IMR-90 (cell line): ENCODE data around the gene CD46. TPM values are rescaled to one million over a fixed set of nuclear protein-coding genes. Genes with fewer than 3 reads are reported as not detected.

ENCODE experiments used
- ATAC-seq: fragments of 200-7000 bp; cut with Tn5 transposase; 2 replicates; pipeline ENCODE4 v1.9.1; 2020; ENCODE audit warnings: low read depth, mild to moderate bottlenecking, moderate library complexity
- BruUV-seq: library from RNA; stranded (reverse); fragments of 400-500 nt; replicated peaks from 2 replicates; lab custom pipeline; 2021; lab: Mats Ljungman, UMichigan
- CTCF ChIA-PET: fragments of 300-600 bp; formaldehyde crosslinking; extraction: SDS; loops from one replicate; lab custom pipeline; 2021; ENCODE audit warnings: antibody characterized with exemption; lab: Yijun Ruan, JAX
- POLR2A ChIA-PET: fragments of 300-600 bp; sonication (Branson Sonifier 250); formaldehyde crosslinking; loops from one replicate; lab custom pipeline; 2022; ENCODE audit warnings: antibody characterized with exemption; ENCODE audit not compliant: unreplicated experiment; lab: Charles Lee
- DNase-seq: peaks from one replicate; pipeline ENCODE4 v3.0.0; 2013
- H2AFZ ChIP-seq: replicated peaks from 2 replicates; pipeline ENCODE3; 2013; ENCODE audit warnings: low read length, mild to moderate bottlenecking; ENCODE audit not compliant: poor library complexity
- H2AK5ac ChIP-seq: 2 replicates; pipeline ENCODE4 v1.6.1; 2013; ENCODE audit warnings: low read depth, low read length, inconsistent platforms
- H2AK9ac ChIP-seq: replicated peaks from 2 replicates; pipeline ENCODE3; 2013; ENCODE audit warnings: mild to moderate bottlenecking, low read depth, low read length, moderate library complexity; ENCODE audit not compliant: poor library complexity
- H2BK120ac ChIP-seq: 2 replicates; pipeline ENCODE4 v1.6.1; 2013; ENCODE audit warnings: low read depth, low read length, inconsistent platforms
- H2BK15ac ChIP-seq: 3 replicates; pipeline ENCODE4 v1.6.1; 2013; ENCODE audit warnings: low read depth, low read length, inconsistent platforms
- H2BK20ac ChIP-seq: 2 replicates; pipeline ENCODE4 v1.6.1; 2013; ENCODE audit warnings: low read depth, mild to moderate bottlenecking, inconsistent platforms, low read length, moderate library complexity
- H2BK5ac ChIP-seq: 2 replicates; pipeline ENCODE4 v1.6.1; 2013; ENCODE audit warnings: mild to moderate bottlenecking, low read depth, low read length, inconsistent platforms; ENCODE audit not compliant: poor library complexity, severe bottlenecking
- H3K14ac ChIP-seq: replicated peaks from 2 replicates; pipeline ENCODE4 v1.6.1; 2013; ENCODE audit warnings: low read depth, low read length, inconsistent platforms
- H3K18ac ChIP-seq: 2 replicates; pipeline ENCODE4 v1.6.1; 2013; ENCODE audit warnings: low read depth, low read length, control low read depth
- H3K23ac ChIP-seq: 2 replicates; pipeline ENCODE4 v1.6.1; 2013; ENCODE audit warnings: low read depth, low read length, inconsistent platforms
- H3K27ac ChIP-seq: 2 replicates; pipeline ENCODE4 v1.5.1; 2013; ENCODE audit warnings: mild to moderate bottlenecking, control low read depth, low read length; ENCODE audit not compliant: insufficient read depth
- H3K27me3 ChIP-seq: 2 replicates; pipeline ENCODE4 v1.6.1; 2013; ENCODE audit warnings: low read length; ENCODE audit not compliant: control insufficient read depth, insufficient read depth
- H3K36me3 ChIP-seq: 2 replicates; pipeline ENCODE4 v1.6.1; 2013; ENCODE audit warnings: low read length, mixed read lengths; ENCODE audit not compliant: control insufficient read depth, insufficient read depth
- H3K4ac ChIP-seq: 2 replicates; pipeline ENCODE4 v1.6.1; 2013; ENCODE audit warnings: low read depth, low read length, inconsistent platforms
- H3K4me1 ChIP-seq: 2 replicates; pipeline ENCODE4 v1.6.1; 2013; ENCODE audit warnings: low read length, mixed read lengths; ENCODE audit not compliant: control insufficient read depth, insufficient read depth
- H3K4me2 ChIP-seq: 2 replicates; pipeline ENCODE4 v1.6.1; 2013; ENCODE audit warnings: low read depth, mild to moderate bottlenecking, control low read depth, low read length, moderate library complexity
- H3K4me3 ChIP-seq: 2 replicates; pipeline ENCODE4 v1.5.1; 2013; ENCODE audit warnings: low read depth, mild to moderate bottlenecking, control low read depth, low read length, moderate library complexity; ENCODE audit not compliant: insufficient read depth
- H3K56ac ChIP-seq: 2 replicates; pipeline ENCODE4 v1.6.1; 2013; ENCODE audit warnings: low read length, inconsistent platforms; ENCODE audit not compliant: insufficient read depth; ENCODE audit errors: extremely low read depth
- H3K79me1 ChIP-seq, 2 experiments: 2 replicates each; pipeline ENCODE4 v1.6.1; 2013; ENCODE audit warnings: low read length in 2 of 2, inconsistent platforms in 1 of 2, low read depth in 1 of 2
- H3K9ac ChIP-seq: 2 replicates; pipeline ENCODE4 v1.6.1; 2013; ENCODE audit warnings: low read depth, low read length, control low read depth
- H3K9me1 ChIP-seq: 2 replicates; pipeline ENCODE4 v1.6.1; 2013; ENCODE audit warnings: low read length, inconsistent platforms; ENCODE audit not compliant: insufficient read depth
- H3K9me3 ChIP-seq: 2 replicates; pipeline ENCODE4 v1.6.1; 2013; ENCODE audit warnings: low read length; ENCODE audit not compliant: control insufficient read depth, insufficient read depth
- H4K20me1 ChIP-seq: 2 replicates; pipeline ENCODE4 v1.6.1; 2013; ENCODE audit warnings: low read length, inconsistent platforms; ENCODE audit not compliant: insufficient read depth
- H4K5ac ChIP-seq: 2 replicates; pipeline ENCODE4 v1.6.1; 2013; ENCODE audit warnings: mild to moderate bottlenecking, low read depth, low read length, control low read depth
- H4K8ac ChIP-seq, 2 experiments: 2 replicates each; pipeline ENCODE4 v1.6.1; 2013; ENCODE audit warnings: low read depth in 2 of 2, low read length in 2 of 2, control low read depth in 1 of 2, inconsistent platforms in 1 of 2
- H4K91ac ChIP-seq: 2 replicates; pipeline ENCODE4 v1.6.1; 2013; ENCODE audit warnings: low read depth, low read length, inconsistent platforms; ENCODE audit not compliant: insufficient read depth
- CHD1 ChIP-seq: IDR thresholded peaks from 2 replicates; pipeline ENCODE4 v1.6.1; 2012; ENCODE audit warnings: low read depth, low read length, improper control_type of control experiment
- ELK1 ChIP-seq: fragments of 150-350 bp; IDR thresholded peaks from 2 replicates; pipeline ENCODE4 v1.6.1; 2016; ENCODE audit warnings: low read depth, mild to moderate bottlenecking, low read length, moderate library complexity, borderline replicate concordance
- MAFK ChIP-seq: IDR thresholded peaks from 2 replicates; pipeline ENCODE4 v1.6.1; 2012; ENCODE audit warnings: low read depth, low read length, improper control_type of control experiment
- NFE2L2 ChIP-seq: fragments of 150-350 bp; IDR thresholded peaks from 2 replicates; pipeline ENCODE4 v1.6.1; 2016; ENCODE audit warnings: low read depth, mild to moderate bottlenecking, low read length
- POLR2A ChIP-seq: IDR thresholded peaks from 2 replicates; pipeline ENCODE4 v1.6.1; 2012; ENCODE audit warnings: mild to moderate bottlenecking, low read depth, low read length
- RAD21 ChIP-seq: IDR thresholded peaks from 2 replicates; pipeline ENCODE4 v1.6.1; 2012; ENCODE audit warnings: low read length, improper control_type of control experiment
- RFX5 ChIP-seq: IDR thresholded peaks from 2 replicates; pipeline ENCODE4 v1.8.0; 2012; ENCODE audit warnings: low read depth, mild to moderate bottlenecking, low read length, moderate library complexity
- WGBS, 2 experiments: methylation state at CpG; one replicate each; pipeline versions ENCODE4 v1.1.5 to v1.1.7; 2013; ENCODE audit warnings: missing lambda C conversion rate in 2 of 2; ENCODE audit not compliant: insufficient read length in 1 of 2; ENCODE audit errors: extremely low coverage in 2 of 2; 5-methylcytosine and 5-hydroxymethylcytosine counted together
- dilution Hi-C: fragments of 300-500 bp; cut with HindIII; formaldehyde crosslinking; loops from one replicate; pipeline ENCODE4 v1.14.3; 2018; ENCODE audit warnings: low sequenced_read_pairs; ENCODE audit not compliant: unreplicated experiment
- in situ Hi-C: fragments of 300-500 bp; cut with MboI; formaldehyde crosslinking; loops from 3 replicates; pipeline ENCODE4 v1.14.3; 2019; ENCODE audit warnings: low sequenced_read_pairs, inconsistent platforms, mixed read lengths
- intact Hi-C: fragments of 100-400 bp; cut with micrococcal nuclease; formaldehyde crosslinking; loops from 2 replicates; pipeline ENCODE4 v1.10.0; 2022
- polyA plus RNA-seq, 3 experiments: library from polyadenylated mRNA; depleted of rRNA; stranded (reverse); fragments of >200 nt; gene quantifications; 2 replicates each; pipeline ENCODE4 v1.2.3, GENCODE V29; 2012; ENCODE audit warnings: low replicate concordance in 1 of 3
- total RNA-seq: library from RNA; depleted of rRNA; stranded (reverse); fragments of >200 nt; gene quantifications from 2 replicates; pipeline ENCODE4 v1.2.3, GENCODE V29; 2012

CD46 gene
- total and polyA plus RNA-seq, 2 of the 4 experiments (the other 2 are of a cell fraction): 37.1 to 82.0 TPM

GRCh38 chr1:207827488-207827830 is 75.6 kb downstream of the CD46 start (continued):
- TF ChIP-seq NFE2L2 (no peak), MAFK (no peak)

- in situ Hi-C loops: loop anchor here (5.0 to 10.0 kb wide), 2 partner anchors 39 to 137 kb away; no protein-coding TSS in a partner anchor
- no peak overlapping the region for H3K27ac ChIP-seq
Measured at GRCh38 chr1:207828046-207828445, 76.2 kb downstream of the CD46 start.

More at GRCh38 chr1:207828046-207828445, 76.2 kb downstream of the CD46 start:
- H3K9ac ChIP-seq: no peak overlapping the region
- no TSS peak for BruUV-seq
- ChIA-PET POLR2A (no interaction called here), CTCF (interaction anchor here (0.7 to 2.2 kb wide), 3 partner anchors 41 to 417 kb away, joined by 3 to 12 read pairs (median 5); no protein-coding TSS in a partner anchor)
- peaks cover 4% of the 10 kb centered on the region; the same call in 1 of the 2 replicates for H3K9me1 ChIP-seq
- no peak overlapping the region for H3K56ac ChIP-seq
- no peak overlapping the region for H2BK120ac ChIP-seq
- H3K36me3 ChIP-seq: no peaks in the 10 kb centered on the region
- H3K27me3 ChIP-seq: no peaks in the 10 kb centered on the region
- no peak overlapping the region for H2AK5ac ChIP-seq
- H3K4me2 ChIP-seq: no peak overlapping the region
- H4K5ac ChIP-seq: no peak overlapping the region
- no peak overlapping the region for H2BK5ac ChIP-seq
- no peak overlapping the region for H4K91ac ChIP-seq
- no peaks in the 10 kb centered on the region for H4K20me1 ChIP-seq
- H2BK15ac ChIP-seq: no peak overlapping the region
- no peak overlapping the region for H3K4me3 ChIP-seq
- no peak overlapping the region for H3K4ac ChIP-seq
- no CpG with 5 or more reads among the region's 5 CpGs for WGBS, 2 experiments
- H3K4me1 ChIP-seq: peaks cover 28% of the 10 kb centered on the region
- H3K18ac ChIP-seq: no peak overlapping the region
- H3K23ac ChIP-seq: no peak overlapping the region
- H3K79me1 ChIP-seq: peaks cover 0 to 8% of the 10 kb centered on the region in 2 experiments; a peak in 1 of 4 replicates
- H4K8ac ChIP-seq: no peak overlapping the region
- H2BK20ac ChIP-seq: no peak overlapping the region
- no peaks in the 10 kb centered on the region for H3K9me3 ChIP-seq
- dilution Hi-C loops: no loop called here
- TF ChIP-seq ELK1 (no peak), RAD21 (no peak), POLR2A (no peak), RFX5 (no peak), CHD1 (no peak)
- DNase-seq (no peak), ATAC-seq (no peak)
- no peak overlapping the region for H2AK9ac ChIP-seq
- no peak overlapping the region for H3K14ac ChIP-seq
- intact Hi-C loops: loop anchor here (1.0 kb wide), 2 partner anchors 41 to 135 kb away; no protein-coding TSS in a partner anchor
- no peak overlapping the region for H2AFZ ChIP-seq
